ENCODE results near the gene RMI2. TPM values are rescaled to one million over a fixed set of nuclear protein-coding genes. Genes with fewer than 3 reads are reported as not detected.

The RMI2 gene
- polyA plus RNA-seq, 2 of the 4 experiments (the other 2 are of a cell fraction) = 24.2 to 26.9 TPM

DNA sequence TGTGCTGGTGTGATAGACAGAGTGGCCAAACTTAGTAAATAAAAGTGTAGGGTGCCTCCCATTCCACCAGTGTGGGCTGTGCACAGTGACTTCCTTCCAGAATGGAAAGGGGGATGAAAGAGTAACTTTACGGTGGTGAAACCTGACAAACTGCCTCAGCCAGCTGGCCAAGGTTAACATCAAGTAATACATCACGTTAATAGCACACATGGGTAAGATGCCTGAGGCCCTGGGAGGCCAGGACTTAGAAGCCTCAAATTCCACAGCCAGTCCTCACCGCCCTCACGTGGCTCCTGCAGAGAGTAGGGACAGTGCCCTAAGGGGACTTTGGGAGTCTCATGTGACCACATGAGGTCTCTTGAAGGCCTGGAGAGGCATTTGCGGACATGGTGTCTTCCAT, 14.1 kb downstream of the RMI2 start:
- 66% methylated on average over 5 of the region's 5 CpGs for WGBS (ENCODE audit: missing lambda C conversion rate)
- peaks cover 28% of the 10 kb centered on the region for H3K4me1 ChIP-seq
- no peak for DNase-seq (ENCODE audit: low read depth in 1 of 2, low spot score in 1 of 2)
- no peak overlapping the region for H3K4me2 ChIP-seq
- TF ChIP-seq HOXB13 (CRISPR knock-in tag; IDR thresholded peaks at IDR 0.05; ENCODE audit: low read depth) (no peak), POLR2A (IDR thresholded peaks at IDR 0.05; ENCODE audit: low read length) (no peak), RCOR1 (IDR thresholded peaks at IDR 0.05; ENCODE audit: low read depth, low read length) (no peak), GATA3 (IDR thresholded peaks at IDR 0.05; ENCODE audit: borderline replicate concordance) (no peak), SREBF2 (IDR thresholded peaks at IDR 0.05) (no peak), RAD21 (conservative IDR thresholded peaks at IDR 0.05 in 1 of 2, IDR thresholded peaks at IDR 0.05 in 1 of 2) (no peak), ZC3H11A (IDR thresholded peaks at IDR 0.05) (no peak), MYC (IDR thresholded peaks at IDR 0.05; ENCODE audit: borderline replicate concordance, low read length) (no peak), CBX8 (IDR thresholded peaks at IDR 0.05) (no peak), FOXS1 (CRISPR knock-in tag; IDR thresholded peaks at IDR 0.05) (no peak), ZFP36 (IDR thresholded peaks at IDR 0.05; ENCODE audit: borderline replicate concordance, partially characterized antibody) (no peak), EHMT2 (IDR thresholded peaks at IDR 0.05; ENCODE audit: low read depth) (no peak)
- TF ChIP-seq, protein P1, sequence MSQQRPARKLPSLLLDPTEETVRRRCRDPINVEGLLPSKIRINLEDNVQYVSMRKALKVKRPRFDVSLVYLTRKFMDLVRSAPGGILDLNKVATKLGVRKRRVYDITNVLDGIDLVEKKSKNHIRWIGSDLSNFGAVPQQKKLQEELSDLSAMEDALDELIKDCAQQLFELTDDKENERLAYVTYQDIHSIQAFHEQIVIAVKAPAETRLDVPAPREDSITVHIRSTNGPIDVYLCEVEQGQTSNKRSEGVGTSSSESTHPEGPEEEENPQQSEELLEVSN (IDR thresholded peaks at IDR 0.05; ENCODE audit: borderline replicate concordance, low read depth) = no peak
- TF ChIP-seq, protein P2, sequence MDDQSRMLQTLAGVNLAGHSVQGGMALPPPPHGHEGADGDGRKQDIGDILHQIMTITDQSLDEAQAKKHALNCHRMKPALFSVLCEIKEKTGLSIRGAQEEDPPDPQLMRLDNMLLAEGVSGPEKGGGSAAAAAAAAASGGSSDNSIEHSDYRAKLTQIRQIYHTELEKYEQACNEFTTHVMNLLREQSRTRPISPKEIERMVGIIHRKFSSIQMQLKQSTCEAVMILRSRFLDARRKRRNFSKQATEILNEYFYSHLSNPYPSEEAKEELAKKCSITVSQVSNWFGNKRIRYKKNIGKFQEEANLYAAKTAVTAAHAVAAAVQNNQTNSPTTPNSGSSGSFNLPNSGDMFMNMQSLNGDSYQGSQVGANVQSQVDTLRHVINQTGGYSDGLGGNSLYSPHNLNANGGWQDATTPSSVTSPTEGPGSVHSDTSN (IDR thresholded peaks at IDR 0.05) = no peak
- TF ChIP-seq, protein P3, sequence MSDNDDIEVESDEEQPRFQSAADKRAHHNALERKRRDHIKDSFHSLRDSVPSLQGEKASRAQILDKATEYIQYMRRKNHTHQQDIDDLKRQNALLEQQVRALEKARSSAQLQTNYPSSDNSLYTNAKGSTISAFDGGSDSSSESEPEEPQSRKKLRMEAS (IDR thresholded peaks at IDR 0.05) = no peak
- TF ChIP-seq, protein P4, sequence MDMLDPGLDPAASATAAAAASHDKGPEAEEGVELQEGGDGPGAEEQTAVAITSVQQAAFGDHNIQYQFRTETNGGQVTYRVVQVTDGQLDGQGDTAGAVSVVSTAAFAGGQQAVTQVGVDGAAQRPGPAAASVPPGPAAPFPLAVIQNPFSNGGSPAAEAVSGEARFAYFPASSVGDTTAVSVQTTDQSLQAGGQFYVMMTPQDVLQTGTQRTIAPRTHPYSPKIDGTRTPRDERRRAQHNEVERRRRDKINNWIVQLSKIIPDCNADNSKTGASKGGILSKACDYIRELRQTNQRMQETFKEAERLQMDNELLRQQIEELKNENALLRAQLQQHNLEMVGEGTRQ (IDR thresholded peaks at IDR 0.05) = no peak
- peak overlapping the region in 1 of 2 experiments; percentile 4; a peak in 1 of 6 replicates for H3K27ac ChIP-seq
- no peak for ATAC-seq
- CTCF ChIA-PET = interaction anchor here (1.2 to 4.1 kb wide), 8 partner anchors 10 to 396 kb away, joined by 4 to 32 read pairs (median 6); partner anchors contain the start of gene SOCS1
- POLR2A ChIA-PET = interaction anchor here (1.0 kb wide), 1 partner anchor 104 kb away, joined by 7 read pairs; the partner anchor contains the start of gene SOCS1
- no peak for FAIRE-seq
- H3K9me3 ChIP-seq = no peaks in the 10 kb centered on the region
- no peak overlapping the region for H3K4me3 ChIP-seq

DNA sequence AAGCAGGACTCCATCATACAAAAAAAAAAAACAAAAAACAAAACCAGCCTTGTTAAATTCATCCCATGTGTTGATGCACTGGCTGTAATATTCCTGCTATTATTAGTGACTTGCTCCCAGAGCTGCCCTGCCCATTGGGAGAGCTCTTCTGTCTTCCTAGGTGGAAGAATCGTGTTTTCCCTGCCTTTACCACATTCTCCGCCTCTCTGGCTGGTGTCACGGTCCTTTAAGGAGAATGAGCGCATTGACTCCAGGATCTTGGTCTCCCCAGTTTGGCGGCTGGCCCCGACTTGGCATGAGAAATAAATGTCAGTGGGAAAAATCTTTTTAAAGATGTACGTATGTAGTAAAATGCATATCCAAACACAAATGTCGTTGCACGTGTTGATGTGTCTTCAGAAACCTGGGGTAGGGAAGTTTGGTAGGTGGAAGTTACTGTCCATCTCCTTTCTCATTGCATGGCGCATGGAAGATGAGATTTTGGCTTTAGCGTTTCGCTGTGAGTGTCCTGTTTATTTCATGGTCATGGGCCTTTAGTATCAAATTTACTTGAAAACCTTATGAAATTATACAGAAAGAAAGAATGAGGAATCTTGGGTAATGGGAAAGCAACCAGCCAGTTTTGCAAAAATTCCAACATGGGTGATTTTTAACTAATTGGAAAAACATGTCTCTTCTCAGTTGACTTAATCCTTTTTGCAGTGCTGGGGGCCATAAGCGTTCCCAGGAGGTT, 15.5 kb downstream of the RMI2 start:
- Histone ChIP-seq H3K4me3 (no peak overlapping the region), H3K4me2 (no peak overlapping the region), H3K9me3 (no peaks in the 10 kb centered on the region), H3K27ac (no peak overlapping the region), H3K4me1 (peaks cover 28% of the 10 kb centered on the region)
- POLR2A ChIA-PET = no interaction called here
- 71% methylated on average over 13 of the region's 13 CpGs for WGBS (ENCODE audit: missing lambda C conversion rate)
- FAIRE-seq = no peak
- no peak for DNase-seq (ENCODE audit: low read depth in 1 of 2, low spot score in 1 of 2)
- CTCF ChIA-PET = interaction anchor here (0.8 kb wide), 1 partner anchor 397 kb away, joined by 3 read pairs; no protein-coding TSS in a partner anchor
- TF ChIP-seq KDM1A (IDR thresholded peaks at IDR 0.05; ENCODE audit: low read depth) (no peak), ZNF302 (CRISPR knock-in tag; IDR thresholded peaks at IDR 0.05) (no peak)
- no peak for ATAC-seq

DNA sequence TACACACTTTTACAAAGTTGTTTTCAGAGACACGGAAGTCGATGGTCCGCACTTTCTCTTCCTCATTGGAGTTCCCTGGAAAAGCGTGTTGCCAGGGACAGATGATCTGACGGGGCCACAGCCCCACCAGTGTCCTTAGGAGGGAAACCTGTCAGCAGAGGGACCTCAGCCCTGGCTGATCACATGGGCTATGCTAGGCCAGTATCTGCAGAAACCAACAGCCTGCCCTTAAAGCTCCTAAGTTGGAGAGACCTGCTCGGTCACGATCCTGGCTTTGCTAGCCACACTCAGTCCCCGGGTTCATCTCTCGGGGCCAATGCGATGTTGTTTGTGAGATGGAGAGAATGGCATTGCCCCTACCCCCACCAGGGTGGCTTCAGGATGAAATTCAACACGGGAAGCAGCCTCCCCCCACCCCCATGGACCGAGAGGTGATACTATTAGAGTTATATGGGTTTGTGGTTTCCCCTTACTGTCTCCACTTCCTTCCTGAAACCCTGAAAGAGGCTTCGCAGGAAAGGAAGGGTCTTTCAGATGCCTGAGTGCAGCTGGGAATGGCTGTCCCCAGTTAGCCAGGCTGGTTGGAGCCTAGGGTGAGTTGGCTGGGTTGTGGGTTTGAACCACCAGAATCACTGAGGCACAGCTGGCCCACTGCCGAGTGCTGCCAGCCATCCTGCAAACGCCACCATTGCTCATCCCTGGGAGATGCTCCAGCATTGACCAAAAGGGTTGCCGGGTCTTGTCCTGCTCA, 16.6 kb downstream of the RMI2 start:
- Histone ChIP-seq H3K27ac (no peak overlapping the region), H3K4me2 (no peak overlapping the region), H3K4me1 (peaks cover 27% of the 10 kb centered on the region), H3K4me3 (no peak overlapping the region), H3K9me3 (no peaks in the 10 kb centered on the region)
- TF ChIP-seq FOSB (CRISPR knock-in tag; IDR thresholded peaks at IDR 0.05) (no peak), FOSL2 (IDR thresholded peaks at IDR 0.05) (no peak), FOSL2 (CRISPR knock-in tag; IDR thresholded peaks at IDR 0.05) (no peak), CHD4 (IDR thresholded peaks at IDR 0.05; ENCODE audit: borderline replicate concordance) (no peak), HOXB5 (CRISPR knock-in tag; IDR thresholded peaks at IDR 0.05) (no peak), HDAC2 (IDR thresholded peaks at IDR 0.05) (no peak), HOXB13 (CRISPR knock-in tag; IDR thresholded peaks at IDR 0.05; ENCODE audit: low read depth) (no peak)
- TF ChIP-seq, protein P5, sequence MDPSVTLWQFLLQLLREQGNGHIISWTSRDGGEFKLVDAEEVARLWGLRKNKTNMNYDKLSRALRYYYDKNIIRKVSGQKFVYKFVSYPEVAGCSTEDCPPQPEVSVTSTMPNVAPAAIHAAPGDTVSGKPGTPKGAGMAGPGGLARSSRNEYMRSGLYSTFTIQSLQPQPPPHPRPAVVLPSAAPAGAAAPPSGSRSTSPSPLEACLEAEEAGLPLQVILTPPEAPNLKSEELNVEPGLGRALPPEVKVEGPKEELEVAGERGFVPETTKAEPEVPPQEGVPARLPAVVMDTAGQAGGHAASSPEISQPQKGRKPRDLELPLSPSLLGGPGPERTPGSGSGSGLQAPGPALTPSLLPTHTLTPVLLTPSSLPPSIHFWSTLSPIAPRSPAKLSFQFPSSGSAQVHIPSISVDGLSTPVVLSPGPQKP (IDR thresholded peaks at IDR 0.05; ENCODE audit: low read depth, low read length) = no peak
- TF ChIP-seq, protein P1 (IDR thresholded peaks at IDR 0.05; ENCODE audit: borderline replicate concordance, low read depth) = no peak
- no peak for ATAC-seq
- no peak for DNase-seq (ENCODE audit: low read depth in 1 of 2, low spot score in 1 of 2)
- no peak for FAIRE-seq
- ChIA-PET CTCF (interaction anchor here (0.6 kb wide), 1 partner anchor 49 kb away, joined by 3 read pairs; no protein-coding TSS in a partner anchor), POLR2A (no interaction called here)
- WGBS (ENCODE audit: missing lambda C conversion rate) = 72% methylated on average over 13 of the region's 16 CpGs
